HEK293 (cell line): ENCODE results near the gene MICU1.

Source experiments
- CTCF ChIA-PET: fragments of 350-600 bp; formaldehyde crosslinking; extraction: SDS; loops from one replicate; lab custom pipeline; 2021; ENCODE audit warnings: antibody characterized with exemption; lab: Yijun Ruan, JAX
- POLR2A ChIA-PET: fragments of 300-600 bp; formaldehyde crosslinking; extraction: SDS; loops from one replicate; lab custom pipeline; 2020; ENCODE audit warnings: antibody characterized with exemption, inconsistent platforms; lab: Yijun Ruan, JAX
- H3K27ac ChIP-seq: fragments of 200-500 bp; sonication (Bioruptor generic); 2 replicates; pipeline ENCODE4 v1.5.1; 2014; ENCODE audit warnings: low read depth, low read length, control low read depth, inconsistent platforms; ENCODE audit errors: extremely low read depth
- H3K36me3 ChIP-seq, 2 experiments: fragments of 200-500 bp in 1 of 2; sonication (Bioruptor generic) in 1 of 2; 1 replicate in 1 of 2; 2 replicates in 1 of 2; pipeline ENCODE4 v1.5.1; 2014 to 2017; ENCODE audit warnings: inconsistent platforms in 2 of 2, low read length in 2 of 2; ENCODE audit not compliant: control insufficient read depth in 2 of 2, insufficient read depth in 1 of 2
- H3K4me1 ChIP-seq: fragments of 200-500 bp; sonication (Bioruptor generic); 2 replicates; pipeline ENCODE4 v1.5.1; 2014; ENCODE audit warnings: mild to moderate bottlenecking, low read length, inconsistent platforms; ENCODE audit not compliant: control insufficient read depth, insufficient read depth
- H3K4me3 ChIP-seq: 2 replicates; pipeline ENCODE4 v1.5.1; 2011; ENCODE audit warnings: low read depth, mild to moderate bottlenecking, control low read depth, low read length, moderate library complexity
- H3K9me3 ChIP-seq: fragments of 200-500 bp; sonication (Bioruptor generic); 2 replicates; pipeline ENCODE4 v1.5.1; 2014; ENCODE audit warnings: low read depth, low read length, inconsistent platforms; ENCODE audit not compliant: control insufficient read depth, insufficient read depth
- HOXC10 ChIP-seq: sonication (generic); formaldehyde crosslinking; IDR thresholded peaks from 2 replicates; pipeline ENCODE4 v1.8.1; 2023; ENCODE audit warnings: mild to moderate bottlenecking, missing genetic modification reagents
- IKZF3 ChIP-seq: fragments of 450-650 bp; IDR thresholded peaks from 2 replicates; pipeline ENCODE4 v1.5.0; 2018; ENCODE audit warnings: missing biosample characterization, mild to moderate bottlenecking, missing genetic modification characterization, moderate library complexity
- SCRT1 ChIP-seq: fragments of 450-650 bp; formaldehyde crosslinking; IDR thresholded peaks from 2 replicates; pipeline ENCODE4 v1.5.1; 2016; ENCODE audit warnings: missing biosample characterization, missing genetic modification characterization, borderline replicate concordance
- SETDB1 ChIP-seq: IDR thresholded peaks from one replicate; pipeline ENCODE4 v1.6.1; 2017; ENCODE audit warnings: mild to moderate bottlenecking, low read length, moderate library complexity, mixed read lengths; ENCODE audit not compliant: insufficient read length
- ZBTB21 ChIP-seq: fragments of 450-650 bp; formaldehyde crosslinking; IDR thresholded peaks from 2 replicates; pipeline ENCODE4 v1.5.1; 2017; ENCODE audit warnings: missing biosample characterization, missing genetic modification characterization
- ZFP37 ChIP-seq: fragments of 450-650 bp; formaldehyde crosslinking; IDR thresholded peaks from 2 replicates; pipeline ENCODE4 v1.5.1; 2016; ENCODE audit warnings: missing biosample characterization, missing genetic modification characterization
- ZIC2 ChIP-seq: fragments of 450-650 bp; formaldehyde crosslinking; IDR thresholded peaks from 2 replicates; pipeline ENCODE4 v1.5.1; 2016; ENCODE audit warnings: missing biosample characterization, missing genetic modification characterization
- ZNF175 ChIP-seq: fragments of 450-650 bp; formaldehyde crosslinking; IDR thresholded peaks from 2 replicates; pipeline ENCODE4 v1.5.1; 2016; ENCODE audit warnings: missing biosample characterization, missing genetic modification characterization
- ZNF18 ChIP-seq: fragments of 450-650 bp; formaldehyde crosslinking; IDR thresholded peaks from 2 replicates; pipeline ENCODE4 v1.5.1; 2016; ENCODE audit warnings: missing biosample characterization, missing genetic modification characterization
- ZNF2 ChIP-seq: fragments of 450-650 bp; formaldehyde crosslinking; IDR thresholded peaks from 2 replicates; pipeline ENCODE4 v1.5.1; 2016; ENCODE audit warnings: missing biosample characterization, missing genetic modification characterization
- ZNF23 ChIP-seq: fragments of 450-650 bp; formaldehyde crosslinking; IDR thresholded peaks from 2 replicates; pipeline ENCODE4 v1.5.1; 2016; ENCODE audit warnings: missing biosample characterization, missing genetic modification characterization, borderline replicate concordance
- ZNF248 ChIP-seq: fragments of 450-650 bp; formaldehyde crosslinking; IDR thresholded peaks from 2 replicates; pipeline ENCODE4 v1.5.1; 2017; ENCODE audit warnings: missing biosample characterization, missing genetic modification characterization
- ZNF391 ChIP-seq: fragments of 450-650 bp; formaldehyde crosslinking; IDR thresholded peaks from 2 replicates; pipeline ENCODE4 v1.5.1; 2016; ENCODE audit warnings: low read depth, missing biosample characterization, missing genetic modification characterization, borderline replicate concordance
- ZNF404 ChIP-seq: fragments of 450-650 bp; formaldehyde crosslinking; IDR thresholded peaks from 2 replicates; pipeline ENCODE4 v1.5.1; 2017; ENCODE audit warnings: missing biosample characterization, missing genetic modification characterization
- ZNF48 ChIP-seq: fragments of 450-650 bp; formaldehyde crosslinking; IDR thresholded peaks from 2 replicates; pipeline ENCODE4 v1.5.1; 2016; ENCODE audit warnings: missing biosample characterization, missing genetic modification characterization
- ZNF501 ChIP-seq: fragments of 450-650 bp; formaldehyde crosslinking; IDR thresholded peaks from 2 replicates; pipeline ENCODE4 v1.5.1; 2016; ENCODE audit warnings: missing biosample characterization, missing genetic modification characterization
- ZNF530 ChIP-seq: fragments of 450-650 bp; formaldehyde crosslinking; IDR thresholded peaks from 2 replicates; pipeline ENCODE4 v1.5.1; 2016; ENCODE audit warnings: low read depth, missing biosample characterization, missing genetic modification characterization
- ZNF624 ChIP-seq: fragments of 450-650 bp; formaldehyde crosslinking; IDR thresholded peaks from 2 replicates; pipeline ENCODE4 v1.5.1; 2017; ENCODE audit warnings: missing biosample characterization, missing genetic modification characterization
- ZNF629 ChIP-seq: fragments of 450-650 bp; formaldehyde crosslinking; IDR thresholded peaks from 2 replicates; pipeline ENCODE4 v1.5.1; 2017; ENCODE audit warnings: missing biosample characterization, missing genetic modification characterization
- ZNF707 ChIP-seq: fragments of 450-650 bp; formaldehyde crosslinking; IDR thresholded peaks from 2 replicates; pipeline ENCODE4 v1.5.1; 2016; ENCODE audit warnings: missing biosample characterization, missing genetic modification characterization
- ZNF747 ChIP-seq: fragments of 450-650 bp; formaldehyde crosslinking; IDR thresholded peaks from 2 replicates; pipeline ENCODE4 v1.5.1; 2016; ENCODE audit warnings: missing biosample characterization, missing genetic modification characterization
- ZNF776 ChIP-seq: fragments of 450-650 bp; formaldehyde crosslinking; IDR thresholded peaks from 2 replicates; pipeline ENCODE4 v1.5.0; 2017; ENCODE audit warnings: missing biosample characterization, missing genetic modification characterization, borderline replicate concordance
- ZNF777 ChIP-seq: fragments of 450-650 bp; formaldehyde crosslinking; IDR thresholded peaks from 2 replicates; pipeline ENCODE4 v1.5.1; 2017; ENCODE audit warnings: missing biosample characterization, missing genetic modification characterization, borderline replicate concordance
- ZSCAN4 ChIP-seq: fragments of 450-650 bp; formaldehyde crosslinking; IDR thresholded peaks from 2 replicates; pipeline ENCODE4 v1.5.1; 2017; ENCODE audit warnings: missing biosample characterization, missing genetic modification characterization
- ZSCAN5A ChIP-seq: fragments of 450-650 bp; formaldehyde crosslinking; IDR thresholded peaks from 2 replicates; pipeline ENCODE4 v1.5.1; 2016; ENCODE audit warnings: missing biosample characterization, missing genetic modification characterization
- TF ChIP-seq, protein P1 (sequence below): fragments of 450-650 bp; formaldehyde crosslinking; conservative IDR thresholded peaks from 2 replicates; pipeline ENCODE4 v1.5.1; 2016; ENCODE audit warnings: low read depth, missing biosample characterization, missing genetic modification characterization

MICU1 gene

DNA sequence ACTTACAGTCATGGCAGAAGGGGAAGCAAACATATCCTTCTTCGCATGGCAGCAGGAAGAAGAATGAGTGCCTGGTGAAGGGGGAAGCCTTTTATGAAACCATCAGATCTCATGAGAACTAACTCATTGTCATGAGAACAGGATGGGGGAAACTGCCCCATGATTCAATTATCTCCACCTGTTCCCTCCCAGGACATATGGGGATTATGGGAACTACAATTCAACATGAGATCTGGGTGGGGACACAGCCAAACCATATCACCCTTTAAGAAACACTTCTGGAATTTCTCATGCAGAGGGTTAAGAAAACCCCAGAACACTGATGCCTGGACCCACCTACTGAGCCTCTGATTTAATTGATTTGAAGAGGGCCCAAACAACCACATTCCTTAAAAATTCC lies 207.9 kb downstream of the MICU1 start:
- CTCF ChIA-PET, result no interaction called here
- peaks cover 0 to 14% of the 10 kb centered on the region in 2 experiments; a peak in 1 of 3 replicates for H3K36me3 ChIP-seq
- no peak overlapping the region for H3K4me3 ChIP-seq
- POLR2A ChIA-PET, result no interaction called here
- no peaks in the 10 kb centered on the region; the same call in 1 of the 2 replicates for H3K4me1 ChIP-seq
- no peak for TF ChIP-seq ZNF501 (tag by site-specific recombination)
- no peak for TF ChIP-seq IKZF3 (tag by site-specific recombination)
- no peak for TF ChIP-seq ZNF48 (tag by site-specific recombination)
- no peak for TF ChIP-seq ZNF18 (tag by site-specific recombination)
- no peak for TF ChIP-seq SETDB1
- TF ChIP-seq ZNF624 (tag by site-specific recombination), result no peak
- no peak for TF ChIP-seq ZNF777 (tag by site-specific recombination)
- no peak for TF ChIP-seq ZFP37
- TF ChIP-seq ZIC2 (tag by site-specific recombination), result no peak
- TF ChIP-seq ZSCAN4 (tag by site-specific recombination), result no peak
- TF ChIP-seq ZNF2 (tag by site-specific recombination), result no peak
- TF ChIP-seq ZNF248 (tag by site-specific recombination), result no peak
- TF ChIP-seq ZNF747 (tag by site-specific recombination), result no peak
- no peak for TF ChIP-seq ZNF175 (tag by site-specific recombination)
- H3K9me3 ChIP-seq, result no peaks in the 10 kb centered on the region
- H3K27ac ChIP-seq, result no peak overlapping the region

DNA sequence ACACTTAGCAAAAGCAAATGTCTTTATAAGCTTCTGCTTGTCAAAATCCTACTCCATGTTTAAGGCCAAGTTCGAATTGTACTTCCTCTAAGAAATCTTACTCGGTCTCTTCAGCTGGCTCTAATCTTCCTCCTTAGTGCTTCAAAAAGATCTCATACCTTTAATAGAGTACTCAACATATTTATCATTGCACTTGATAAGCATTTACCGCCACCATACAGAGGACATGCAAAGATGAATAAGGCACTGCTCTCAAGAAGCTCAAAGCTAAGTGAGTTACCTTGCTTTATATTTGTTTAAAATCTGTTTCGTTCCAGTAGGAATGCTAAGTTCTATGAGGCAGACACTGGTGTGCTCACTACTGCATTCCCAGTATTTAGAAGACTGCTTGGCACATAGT lies 209.2 kb downstream of the MICU1 start:
- Histone ChIP-seq H3K4me3 (no peak overlapping the region), H3K36me3 (peaks cover 0 to 6% of the 10 kb centered on the region in 2 experiments; a peak in 1 of 3 replicates)
- no peak for TF ChIP-seq ZSCAN5A (tag by site-specific recombination)
- TF ChIP-seq ZNF629 (tag by site-specific recombination), result no peak
- TF ChIP-seq ZNF776 (tag by site-specific recombination), result no peak
- TF ChIP-seq ZNF707 (tag by site-specific recombination), result no peak
- no peak for TF ChIP-seq ZNF391
- no peak for TF ChIP-seq ZNF530 (tag by site-specific recombination)
- no peak for TF ChIP-seq SCRT1 (tag by site-specific recombination)
- no peak for TF ChIP-seq ZBTB21 (tag by site-specific recombination)
- no peak for TF ChIP-seq ZNF23 (tag by site-specific recombination)
- no peak for TF ChIP-seq ZNF404 (tag by site-specific recombination)
- TF ChIP-seq, protein P1, sequence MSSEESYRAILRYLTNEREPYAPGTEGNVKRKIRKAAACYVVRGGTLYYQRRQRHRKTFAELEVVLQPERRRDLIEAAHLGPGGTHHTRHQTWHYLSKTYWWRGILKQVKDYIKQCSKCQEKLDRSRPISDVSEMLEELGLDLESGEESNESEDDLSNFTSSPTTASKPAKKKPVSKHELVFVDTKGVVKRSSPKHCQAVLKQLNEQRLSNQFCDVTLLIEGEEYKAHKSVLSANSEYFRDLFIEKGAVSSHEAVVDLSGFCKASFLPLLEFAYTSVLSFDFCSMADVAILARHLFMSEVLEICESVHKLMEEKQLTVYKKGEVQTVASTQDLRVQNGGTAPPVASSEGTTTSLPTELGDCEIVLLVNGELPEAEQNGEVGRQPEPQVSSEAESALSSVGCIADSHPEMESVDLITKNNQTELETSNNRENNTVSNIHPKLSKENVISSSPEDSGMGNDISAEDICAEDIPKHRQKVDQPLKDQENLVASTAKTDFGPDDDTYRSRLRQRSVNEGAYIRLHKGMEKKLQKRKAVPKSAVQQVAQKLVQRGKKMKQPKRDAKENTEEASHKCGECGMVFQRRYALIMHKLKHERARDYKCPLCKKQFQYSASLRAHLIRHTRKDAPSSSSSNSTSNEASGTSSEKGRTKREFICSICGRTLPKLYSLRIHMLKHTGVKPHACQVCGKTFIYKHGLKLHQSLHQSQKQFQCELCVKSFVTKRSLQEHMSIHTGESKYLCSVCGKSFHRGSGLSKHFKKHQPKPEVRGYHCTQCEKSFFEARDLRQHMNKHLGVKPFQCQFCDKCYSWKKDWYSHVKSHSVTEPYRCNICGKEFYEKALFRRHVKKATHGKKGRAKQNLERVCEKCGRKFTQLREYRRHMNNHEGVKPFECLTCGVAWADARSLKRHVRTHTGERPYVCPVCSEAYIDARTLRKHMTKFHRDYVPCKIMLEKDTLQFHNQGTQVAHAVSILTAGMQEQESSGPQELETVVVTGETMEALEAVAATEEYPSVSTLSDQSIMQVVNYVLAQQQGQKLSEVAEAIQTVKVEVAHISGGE (tag by site-specific recombination), result no peak
- no peak for TF ChIP-seq HOXC10 (CRISPR knock-in tag)
- TF ChIP-seq, all 188 proteins: peak for 0
- ChIA-PET POLR2A (interaction anchor here (0.6 to 1.2 kb wide), 2 partner anchors 10 to 519 kb away, joined by 3 to 5 read pairs; no protein-coding TSS in a partner anchor), CTCF (no interaction called here)
- Histone ChIP-seq H3K4me1 (no peaks in the 10 kb centered on the region; the same call in 1 of the 2 replicates), H3K9me3 (no peaks in the 10 kb centered on the region), H3K27ac (no peak overlapping the region)
